Mucosa of descending colon (tissue), 3 donors: Measurements from ENCODE around the gene FIZ1. TPM values are rescaled to one million over a fixed set of nuclear protein-coding genes. Genes with fewer than 3 reads are reported as not detected.

Experiments used
- ATAC-seq: fragments of 200-7000 bp; cut with Tn5 transposase; one replicate; pipeline ENCODE4 v1.9.1; 2020; ENCODE audit warnings: mild to moderate bottlenecking, moderate library complexity
- DNase-seq, 3 donors: peaks; one replicate each; pipeline ENCODE4 v3.0.0-alpha.2; 2020
- H3K36me3 ChIP-seq: fragments of 200-600 bp; one replicate; pipeline ENCODE4 v1.8.0; 2021; ENCODE audit warnings: low read depth, mild to moderate bottlenecking
- H3K4me1 ChIP-seq: fragments of 200-600 bp; one replicate; pipeline ENCODE4 v1.8.0; 2021; ENCODE audit warnings: low read depth, mild to moderate bottlenecking
- H3K4me3 ChIP-seq: fragments of 200-600 bp; one replicate; pipeline ENCODE4 v1.8.0; 2021; ENCODE audit warnings: mild to moderate bottlenecking
- H3K9me3 ChIP-seq: fragments of 200-600 bp; one replicate; pipeline ENCODE4 v1.8.0; 2021; ENCODE audit warnings: mild to moderate bottlenecking
- CTCF ChIP-seq: fragments of 200-600 bp; IDR thresholded peaks from one replicate; pipeline ENCODE4 v1.8.0; 2022; ENCODE audit warnings: antibody characterized with exemption, mild to moderate bottlenecking
- intact Hi-C, 2 donors: fragments of 100-400 bp; cut with DNase I in 1 of 2; cut with micrococcal nuclease in 1 of 2; formaldehyde crosslinking; loops; one replicate each; pipeline versions ENCODE4 v1.11.0 to v1.11.1; 2022; cut with DNase I, micrococcal nuclease
- total RNA-seq, 3 donors: library from RNA; stranded (reverse); fragmentation: NEBNext Ultra II Directional in 2 of 3; extraction: Animal tissue kit (Norgen Biotek cat#: 25700) in 2 of 3; gene quantifications; one replicate each; pipeline versions ENCODE4 v1.2.1 to v1.2.4, GENCODE V29; 2021 to 2023
- donor health status: DM: no; HTN: no; CAD: no; lungs with moderate emphysema.
- donor health status: DM: no; HTN: no; CAD: no.
- donor health status: DM: no; HTN: yes; CAD: no.

The FIZ1 gene
- total RNA-seq, 3 donors from 2014 or later: 15.7 to 20.3 (median 20.0) TPM

GRCh38 chr19:55637534-55637933 lies 38.2 kb upstream of the FIZ1 start:
- no peak for TF ChIP-seq CTCF
- intact Hi-C loops: no loop called here
- no peak for ATAC-seq
- DNase-seq: peak in 1 of 3 donors; percentile 46
- Histone ChIP-seq H3K4me1 (peaks cover 30% of the 10 kb centered on the region), H3K36me3 (no peaks in the 10 kb centered on the region), H3K4me3 (no peak overlapping the region), H3K9me3 (no peaks in the 10 kb centered on the region)

GRCh38 chr19:55636723-55637122 lies 37.4 kb upstream of the FIZ1 start:
- Histone ChIP-seq H3K4me1 (peaks cover 25% of the 10 kb centered on the region), H3K4me3 (no peak overlapping the region), H3K9me3 (no peaks in the 10 kb centered on the region), H3K36me3 (no peaks in the 10 kb centered on the region)
- intact Hi-C loops: no loop called here
- TF ChIP-seq CTCF: no peak
- ATAC-seq (no peak), DNase-seq (peak in 1 of 3 donors; percentile 17)

- Histone ChIP-seq H3K4me3 (no peak overlapping the region), H3K9me3 (no peaks in the 10 kb centered on the region), H3K36me3 (no peaks in the 10 kb centered on the region), H3K4me1 (peaks cover 25% of the 10 kb centered on the region)
- ATAC-seq (no peak), DNase-seq (peak in 1 of 3 donors; percentile 31)
- intact Hi-C loops: no loop called here
- no peak for TF ChIP-seq CTCF
Observed at GRCh38 chr19:55635856-55636440, 36.6 kb upstream of the FIZ1 start.

- intact Hi-C loops: no loop called here
- H3K4me1 ChIP-seq: peaks cover 24% of the 10 kb centered on the region
- DNase-seq (peak in 2 of 3 donors; percentile 48 to 54), ATAC-seq (no peak)
- no peaks in the 10 kb centered on the region for H3K36me3 ChIP-seq
- TF ChIP-seq CTCF: no peak
- peak overlapping the region; percentile 76 for H3K4me3 ChIP-seq
- H3K9me3 ChIP-seq: no peaks in the 10 kb centered on the region
Observed at GRCh38 chr19:55635334-55635717, 36.0 kb upstream of the FIZ1 start.

GRCh38 chr19:55633861-55634260 lies 34.5 kb upstream of the FIZ1 start:
- H3K36me3 ChIP-seq: no peaks in the 10 kb centered on the region
- H3K4me1 ChIP-seq: peaks cover 16% of the 10 kb centered on the region

More at GRCh38 chr19:55633861-55634260, 34.5 kb upstream of the FIZ1 start:
- intact Hi-C loops: no loop called here
- Histone ChIP-seq H3K4me3 (no peak overlapping the region), H3K9me3 (no peaks in the 10 kb centered on the region)
- no peak for TF ChIP-seq CTCF
- DNase-seq: peak in 1 of 3 donors; percentile 4
- ATAC-seq: no peak
